ENCODE measurements around the gene IL16.

- no peak for TF ChIP-seq POLR2A (IDR thresholded peaks at IDR 0.05)
- no peak for TF ChIP-seq CTCF (IDR thresholded peaks at IDR 0.05)
Measured at GRCh38 chr15:81286621-81287121, 90.0 kb downstream of the IL16 start.
